Neuron (in vitro differentiated cells): ENCODE measurements around the gene DLGAP1.

Experiments used
- H2AFZ ChIP-seq: one replicate; pipeline ENCODE4 v1.6.1; 2013; ENCODE audit warnings: low read depth, mild to moderate bottlenecking, inconsistent platforms, low read length, moderate library complexity
- H3K27me3 ChIP-seq: one replicate; pipeline ENCODE4 v1.6.1; 2013; ENCODE audit warnings: low read length; ENCODE audit not compliant: insufficient read depth
- H3K36me3 ChIP-seq: one replicate; pipeline ENCODE4 v1.6.1; 2013; ENCODE audit warnings: low read length; ENCODE audit not compliant: insufficient read depth
- H3K4me1 ChIP-seq: one replicate; pipeline ENCODE4 v1.6.1; 2013; ENCODE audit warnings: low read length; ENCODE audit not compliant: insufficient read depth
- H3K4me3 ChIP-seq: 2 replicates; pipeline ENCODE4 v1.5.1; 2013; ENCODE audit warnings: mild to moderate bottlenecking, low read length, moderate library complexity
- H3K9me3 ChIP-seq: one replicate; pipeline ENCODE4 v1.6.1; 2013; ENCODE audit warnings: low read length

Gene DLGAP1

DNA sequence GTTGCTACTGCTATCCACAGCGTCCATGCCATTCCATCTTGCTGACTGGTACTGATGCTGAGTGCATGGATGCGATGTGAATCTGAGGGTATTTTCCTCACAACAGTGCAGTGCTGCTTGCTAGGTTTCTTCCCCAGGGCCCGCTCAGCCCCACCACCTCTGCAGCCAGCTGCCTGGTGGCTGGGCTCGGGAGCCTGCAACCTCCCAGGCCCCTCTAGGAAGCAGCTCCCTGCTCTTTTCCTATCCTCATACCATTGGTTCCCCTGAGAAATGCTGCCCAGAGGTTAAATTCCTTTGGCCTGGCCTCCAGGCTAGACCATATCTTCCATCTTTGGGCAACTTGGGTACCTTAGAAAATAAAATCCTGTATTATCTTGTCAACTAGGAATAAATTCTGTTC, 591.5 kb downstream of the DLGAP1 start:
- Histone ChIP-seq H2AFZ (no peak overlapping the region), H3K27me3 (no peaks in the 10 kb centered on the region), H3K4me3 (no peak overlapping the region), H3K4me1 (no peaks in the 10 kb centered on the region), H3K9me3 (no peaks in the 10 kb centered on the region), H3K36me3 (no peaks in the 10 kb centered on the region)

DNA sequence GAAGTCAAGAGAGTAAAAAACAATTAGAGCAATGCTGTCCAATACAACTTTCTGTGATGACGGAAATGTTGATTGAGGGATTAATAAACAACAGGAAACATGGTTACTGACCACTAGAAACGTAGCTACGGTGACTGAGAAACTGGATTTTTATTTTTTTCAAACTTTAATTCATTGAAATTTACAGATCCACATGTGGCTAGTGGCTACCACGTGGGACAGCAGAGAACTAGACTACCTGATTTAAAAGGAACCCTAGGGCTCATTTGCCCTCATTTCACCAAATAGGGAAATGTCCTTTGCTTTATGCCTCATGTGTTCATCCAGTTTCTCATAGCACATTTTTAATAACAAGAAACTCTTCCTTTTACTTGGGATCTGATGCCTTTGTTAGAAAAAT, 592.1 kb downstream of the DLGAP1 start:
- Histone ChIP-seq H3K36me3 (no peaks in the 10 kb centered on the region), H3K27me3 (no peaks in the 10 kb centered on the region), H3K4me1 (no peaks in the 10 kb centered on the region), H2AFZ (no peak overlapping the region), H3K4me3 (no peak overlapping the region), H3K9me3 (no peaks in the 10 kb centered on the region)

DNA sequence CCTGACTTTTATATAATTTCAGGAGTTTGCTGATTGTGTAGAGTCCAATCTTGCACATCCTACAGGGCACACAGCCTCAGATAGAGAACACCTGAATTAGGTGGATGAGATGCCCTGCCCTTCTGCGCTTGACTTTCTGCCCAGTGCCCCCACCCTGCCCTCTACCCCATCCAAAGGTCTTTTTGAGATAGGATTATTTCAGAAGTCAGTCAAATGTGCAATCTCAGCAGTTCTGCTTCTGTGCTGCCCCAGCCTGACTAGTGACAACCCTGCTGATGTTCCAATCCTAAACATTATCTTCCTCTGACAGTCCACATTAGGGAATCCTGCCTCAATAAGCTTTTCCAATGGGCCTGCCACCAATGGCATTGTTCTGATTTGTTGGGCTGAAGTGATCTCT, 593.6 kb downstream of the DLGAP1 start:
- Histone ChIP-seq H3K4me3 (no peak overlapping the region), H3K4me1 (no peaks in the 10 kb centered on the region), H3K36me3 (no peaks in the 10 kb centered on the region), H3K9me3 (no peaks in the 10 kb centered on the region), H3K27me3 (no peaks in the 10 kb centered on the region), H2AFZ (no peak overlapping the region)

DNA sequence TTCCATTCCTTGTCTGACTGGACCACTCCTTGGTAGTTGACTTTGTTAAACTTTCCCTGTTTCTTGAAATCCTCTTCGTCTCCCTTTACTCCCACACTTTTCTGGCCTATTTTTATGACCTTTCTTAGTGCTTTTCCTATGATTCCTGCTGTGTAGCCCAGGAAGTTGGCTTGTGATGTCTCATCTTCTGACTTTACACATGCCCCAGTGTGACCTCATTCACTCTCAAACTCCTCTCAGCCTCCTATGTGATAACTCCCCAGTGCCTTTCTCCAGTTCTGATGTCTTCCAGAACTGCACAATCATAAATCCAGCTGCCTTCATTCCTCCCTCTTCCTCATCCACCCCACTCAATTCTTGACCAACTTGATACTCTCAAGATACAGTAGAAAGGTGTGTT, 597.6 kb downstream of the DLGAP1 start:
- Histone ChIP-seq H3K36me3 (no peaks in the 10 kb centered on the region), H3K4me3 (no peak overlapping the region), H3K9me3 (no peaks in the 10 kb centered on the region), H2AFZ (no peak overlapping the region), H3K4me1 (no peaks in the 10 kb centered on the region), H3K27me3 (no peaks in the 10 kb centered on the region)

DNA sequence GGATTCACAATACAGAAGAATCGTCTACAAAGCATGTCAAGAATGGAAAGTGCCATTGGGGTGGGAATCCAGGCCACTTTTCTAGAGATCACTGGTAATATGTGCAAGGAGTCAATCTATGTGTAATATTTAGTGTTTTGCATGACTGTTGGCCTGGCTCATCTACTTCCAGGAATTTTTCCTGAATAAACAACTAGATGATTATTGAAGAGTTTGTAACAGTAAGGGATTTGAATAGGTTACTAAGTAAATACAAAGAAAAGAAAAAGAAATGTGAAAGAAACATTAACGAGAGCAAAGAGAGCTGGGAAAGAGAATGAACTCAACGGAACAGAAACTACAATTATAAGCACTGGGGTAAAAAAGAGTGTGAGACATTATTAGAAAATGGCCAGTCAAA, 599.1 kb downstream of the DLGAP1 start:
- H3K36me3 ChIP-seq: no peaks in the 10 kb centered on the region

DNA sequence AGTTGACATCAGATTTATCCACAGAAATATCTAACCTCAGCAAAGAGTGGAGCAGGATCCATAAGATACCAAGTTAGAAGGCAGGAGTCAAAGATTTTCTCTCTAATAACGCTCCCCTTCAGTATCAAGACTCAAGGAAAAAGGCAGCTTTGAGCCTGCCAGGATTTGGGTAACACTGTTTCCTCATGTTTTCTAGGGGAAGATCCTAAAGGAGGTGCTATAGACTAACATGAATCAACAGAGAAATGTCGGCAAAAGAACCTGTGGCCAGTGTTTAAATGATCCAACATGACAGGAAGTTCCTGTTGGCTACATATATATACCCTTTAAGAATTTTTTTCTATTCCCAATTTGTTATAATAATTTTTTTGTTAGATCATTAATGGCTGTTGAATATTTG, 602.8 kb downstream of the DLGAP1 start:
- no peak overlapping the region for H3K4me3 ChIP-seq
- H2AFZ ChIP-seq: no peak overlapping the region
- H3K4me1 ChIP-seq: no peaks in the 10 kb centered on the region
- no peaks in the 10 kb centered on the region for H3K36me3 ChIP-seq
- H3K9me3 ChIP-seq: no peaks in the 10 kb centered on the region
- no peaks in the 10 kb centered on the region for H3K27me3 ChIP-seq

More for the DNA sequence above, 599.1 kb downstream of the DLGAP1 start:
- Histone ChIP-seq H3K27me3 (no peaks in the 10 kb centered on the region), H2AFZ (no peak overlapping the region), H3K4me1 (no peaks in the 10 kb centered on the region), H3K9me3 (no peaks in the 10 kb centered on the region), H3K4me3 (no peak overlapping the region)

DNA sequence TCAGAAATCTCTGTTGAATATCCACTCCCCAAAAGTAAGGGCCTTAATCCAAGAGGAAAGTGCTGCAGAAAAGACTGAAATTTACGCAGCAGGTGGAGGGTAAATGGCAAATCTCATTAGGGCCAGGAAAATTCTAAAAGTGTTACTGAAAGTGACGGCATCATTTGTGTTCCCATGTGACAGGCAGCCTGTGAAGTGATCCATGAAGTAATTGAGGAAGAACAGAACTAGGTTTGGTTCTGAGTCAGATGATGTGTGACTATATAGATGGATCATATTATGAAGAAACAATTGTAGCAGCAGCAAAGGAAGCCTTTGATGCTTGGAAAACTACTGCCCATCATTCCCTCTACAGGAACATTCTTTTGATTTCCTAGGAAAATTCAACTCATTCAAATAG, 603.9 kb downstream of the DLGAP1 start:
- Histone ChIP-seq H3K36me3 (no peaks in the 10 kb centered on the region), H3K9me3 (no peaks in the 10 kb centered on the region), H3K4me3 (no peak overlapping the region), H3K27me3 (no peaks in the 10 kb centered on the region), H3K4me1 (no peaks in the 10 kb centered on the region), H2AFZ (no peak overlapping the region)

DNA sequence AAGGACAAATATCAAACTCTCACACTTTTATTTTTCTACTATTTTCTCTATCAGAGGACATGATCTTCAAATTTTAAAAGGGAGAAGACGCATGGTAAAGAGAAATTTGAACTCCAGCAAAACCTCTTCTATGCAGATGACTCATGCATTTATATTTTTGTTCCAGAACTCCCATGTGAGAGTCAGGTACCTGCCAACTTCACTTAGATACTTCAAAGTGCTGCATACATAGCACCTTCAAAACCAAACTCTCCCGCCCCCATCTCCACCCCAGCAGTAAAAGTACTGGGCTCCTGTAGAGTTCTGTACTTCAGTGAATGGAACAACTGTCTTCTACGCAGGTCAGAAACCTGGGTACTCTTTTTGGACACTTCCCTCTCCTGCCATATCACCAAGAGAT, 606.8 kb downstream of the DLGAP1 start:
- Histone ChIP-seq H3K4me1 (no peaks in the 10 kb centered on the region), H3K27me3 (no peaks in the 10 kb centered on the region), H3K9me3 (no peaks in the 10 kb centered on the region), H3K4me3 (no peak overlapping the region), H2AFZ (no peak overlapping the region), H3K36me3 (no peaks in the 10 kb centered on the region)

DNA sequence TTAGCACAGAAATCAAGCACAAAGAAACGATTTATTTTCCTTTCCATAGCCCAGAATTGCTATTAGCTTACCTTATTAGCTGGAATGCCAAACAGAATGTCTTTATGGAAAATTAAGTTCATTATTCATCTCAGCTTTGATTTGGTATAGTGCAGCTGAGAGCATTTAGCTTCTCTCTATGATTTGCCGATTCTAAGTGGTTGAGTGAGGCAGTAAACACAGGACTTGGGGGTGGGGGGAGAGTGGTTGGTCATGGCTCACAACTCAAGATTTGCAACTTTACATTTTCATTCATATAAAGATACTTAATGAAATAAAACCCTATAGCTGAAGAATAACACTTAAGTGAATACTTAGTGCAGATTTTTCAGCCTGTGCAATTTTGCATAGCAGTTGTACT, 609.9 kb downstream of the DLGAP1 start:
- Histone ChIP-seq H3K4me1 (no peaks in the 10 kb centered on the region), H3K4me3 (no peak overlapping the region), H3K27me3 (no peaks in the 10 kb centered on the region), H3K9me3 (no peaks in the 10 kb centered on the region), H3K36me3 (no peaks in the 10 kb centered on the region), H2AFZ (no peak overlapping the region)

DNA sequence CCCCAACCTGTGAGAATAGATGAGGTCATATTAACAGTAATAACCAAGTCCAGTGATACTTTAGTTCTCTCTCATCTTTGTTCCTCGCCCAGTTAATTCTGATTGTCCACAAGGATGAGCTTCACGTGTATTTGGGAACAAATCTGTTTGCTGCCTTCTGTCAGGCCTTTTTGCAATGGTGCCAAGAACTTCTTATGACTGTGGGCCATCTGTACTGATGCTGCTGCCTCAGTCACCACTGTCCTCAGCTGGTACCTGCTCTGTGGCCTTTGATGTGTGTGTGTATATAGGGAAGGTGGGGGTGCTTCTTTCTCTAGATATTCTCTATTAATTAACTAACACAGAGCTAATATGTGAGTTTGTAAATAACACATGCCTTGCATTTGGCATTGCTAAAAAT, 612.3 kb downstream of the DLGAP1 start:
- no peak overlapping the region for H2AFZ ChIP-seq
- H3K36me3 ChIP-seq: no peaks in the 10 kb centered on the region
- H3K27me3 ChIP-seq: no peaks in the 10 kb centered on the region
- H3K4me1 ChIP-seq: peaks cover 15% of the 10 kb centered on the region
- no peaks in the 10 kb centered on the region for H3K9me3 ChIP-seq
- no peak overlapping the region for H3K4me3 ChIP-seq

DNA sequence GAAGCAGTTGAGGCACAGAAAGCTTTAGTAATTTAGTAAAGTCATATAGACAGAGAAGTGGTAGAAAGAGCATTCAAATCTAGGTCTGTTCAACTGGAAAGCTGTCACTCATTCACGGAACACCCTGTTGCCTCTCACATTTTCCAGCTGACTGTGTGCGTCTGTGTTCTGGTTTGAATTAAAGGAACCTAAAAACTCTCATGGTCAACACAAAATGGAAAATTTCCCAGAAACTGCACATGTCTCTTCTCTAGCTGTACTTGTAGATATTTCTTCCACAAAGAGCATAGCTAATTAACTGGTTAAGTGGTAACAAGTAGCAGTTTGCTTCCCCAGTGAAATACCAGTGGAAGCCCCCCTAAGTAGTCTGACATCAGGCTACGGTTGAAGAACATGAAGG, 614.3 kb downstream of the DLGAP1 start:
- H2AFZ ChIP-seq: no peak overlapping the region
- H3K4me3 ChIP-seq: no peak overlapping the region
- no peaks in the 10 kb centered on the region for H3K36me3 ChIP-seq
- H3K9me3 ChIP-seq: no peaks in the 10 kb centered on the region
- no peaks in the 10 kb centered on the region for H3K27me3 ChIP-seq
- H3K4me1 ChIP-seq: peaks cover 19% of the 10 kb centered on the region

DNA sequence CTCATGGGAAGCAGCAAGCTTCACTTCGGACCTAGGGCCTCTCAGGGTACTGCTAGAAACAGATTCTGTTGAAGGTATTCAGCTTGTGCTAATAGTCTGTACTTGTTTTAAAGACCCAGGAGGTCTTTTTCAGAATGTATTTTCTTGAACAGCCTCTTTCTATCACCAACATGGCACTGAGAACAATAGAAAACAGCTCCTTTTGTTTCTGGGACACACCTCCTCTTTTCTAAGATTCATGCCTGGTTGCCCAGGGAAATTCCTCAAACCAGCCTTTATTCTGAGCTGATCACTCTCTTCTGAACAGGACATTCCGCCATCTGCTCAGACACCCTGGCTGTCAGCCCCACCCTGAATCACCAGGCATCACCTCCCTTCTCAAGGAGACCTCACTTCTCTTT, 615.5 kb downstream of the DLGAP1 start:
- no peaks in the 10 kb centered on the region for H3K36me3 ChIP-seq
- no peaks in the 10 kb centered on the region for H3K9me3 ChIP-seq
- no peak overlapping the region for H2AFZ ChIP-seq
- no peaks in the 10 kb centered on the region for H3K27me3 ChIP-seq
- peaks cover 19% of the 10 kb centered on the region for H3K4me1 ChIP-seq
- no peak overlapping the region for H3K4me3 ChIP-seq

DNA sequence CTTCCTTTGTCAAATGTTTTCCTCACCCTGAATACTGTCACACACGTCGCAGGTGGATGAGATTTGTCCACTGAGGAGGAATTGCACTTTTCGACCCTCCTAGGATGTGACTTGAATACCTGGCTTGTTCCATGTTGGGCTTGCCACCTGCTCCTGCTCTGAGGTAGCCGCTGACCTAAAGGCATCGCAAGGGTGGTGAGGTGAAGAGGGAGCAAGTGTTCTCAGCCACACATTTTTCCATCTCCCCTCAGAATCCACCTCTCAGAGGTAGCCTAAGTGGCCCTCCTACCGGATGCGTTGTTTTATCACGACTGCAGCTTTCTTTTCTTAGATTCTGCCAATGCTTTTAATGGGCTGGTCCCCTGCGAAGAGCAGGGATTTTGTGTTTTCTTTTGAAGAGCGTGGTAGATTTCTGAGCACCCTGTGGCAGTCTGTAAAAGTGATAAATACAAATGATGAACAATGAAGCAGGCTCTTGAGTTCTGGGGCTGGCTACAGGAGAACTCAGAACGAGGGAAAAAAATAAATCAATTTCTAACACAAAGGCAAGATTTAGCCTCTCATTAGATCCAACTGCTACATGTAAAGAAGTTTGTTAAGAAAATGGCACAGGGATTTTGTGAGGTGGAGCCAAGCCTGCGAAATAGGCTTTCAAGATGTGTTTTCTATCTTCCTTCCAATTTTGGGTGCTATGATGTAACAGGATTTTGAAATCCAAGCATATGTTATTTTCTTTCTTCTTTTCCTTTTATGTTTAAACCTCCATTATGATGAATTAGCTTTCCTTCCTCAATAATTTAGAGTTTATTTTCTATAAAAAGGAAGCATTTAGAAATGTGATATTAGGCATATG, 618.4 kb downstream of the DLGAP1 start:
- Histone ChIP-seq H3K4me1 (peaks cover 27% of the 10 kb centered on the region), H3K4me3 (no peak overlapping the region), H2AFZ (no peak overlapping the region), H3K36me3 (no peaks in the 10 kb centered on the region), H3K9me3 (no peaks in the 10 kb centered on the region), H3K27me3 (no peaks in the 10 kb centered on the region)
